Activated T-helper 1 cell treated with anti-CD3 and anti-CD28 coated beads, Interleukin-2, amount 50 U/mL, for 16 hours (primary cell): ENCODE data around the gene SELENOI.
"Not testable (repeated sequence)": the region's sequence is repeated elsewhere in the genome, so short reads cannot be mapped to it uniquely, and the experiment has no call there.

ENCODE experiments used
- DNase-seq, 2 donors: peaks; one replicate each; pipeline ENCODE4 v3.0.0-alpha.2; 2020; ENCODE audit warnings: low read depth in 1 of 2, low spot score in 1 of 2

Gene SELENOI

DNA sequence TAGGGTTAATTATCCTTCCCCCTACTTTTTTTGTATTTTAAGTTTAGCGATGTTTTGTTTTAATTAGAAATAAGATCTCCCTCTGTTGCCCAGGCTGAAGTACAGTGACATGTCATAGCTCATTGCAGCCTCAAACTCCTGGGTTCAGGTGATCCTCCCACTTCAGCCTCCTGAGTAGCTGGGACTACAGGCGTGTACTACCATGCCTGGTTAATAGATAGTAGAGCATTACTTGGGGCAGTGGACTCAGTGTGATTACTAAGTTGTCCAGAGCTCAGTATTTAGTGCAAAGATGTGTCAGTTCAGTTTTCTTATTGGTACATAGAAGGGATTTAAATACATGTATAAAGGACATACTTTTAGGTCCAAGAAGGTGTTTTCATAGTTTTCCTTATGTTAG is 10.2 kb downstream of the SELENOI start:
- no peak for DNase-seq

GRCh38 chr2:26356771-26357170 is 10.8 kb downstream of the SELENOI start:
- no peak for DNase-seq

DNA sequence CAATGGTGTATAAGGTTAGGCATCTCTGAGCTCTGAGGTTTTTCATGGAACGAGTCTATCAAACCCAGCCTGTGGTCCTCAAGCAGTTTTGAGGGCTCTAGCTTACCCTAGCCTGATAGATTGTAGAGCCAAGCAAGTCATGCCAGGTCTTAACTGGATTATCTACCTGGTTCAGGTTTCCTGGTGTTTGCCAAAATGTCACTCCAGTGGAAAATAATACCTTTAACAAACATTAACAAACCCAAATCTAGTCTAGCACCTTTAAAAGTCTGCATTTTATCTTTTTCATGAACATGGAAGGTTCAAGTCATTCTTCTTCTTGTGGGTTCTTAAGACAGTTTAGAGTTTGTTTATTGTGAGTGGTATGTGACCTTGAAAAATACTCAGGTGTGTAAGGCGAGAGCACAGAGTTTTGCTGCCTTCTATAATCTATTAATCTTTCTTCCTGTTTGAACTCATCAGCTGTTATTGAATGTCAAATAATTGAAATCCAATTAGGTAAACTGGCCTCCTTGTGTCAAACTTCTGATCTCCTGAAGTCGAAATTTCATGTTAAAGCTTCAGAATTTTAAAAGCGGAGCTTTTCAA is 14.0 kb downstream of the SELENOI start:
- no peak for DNase-seq

DNA sequence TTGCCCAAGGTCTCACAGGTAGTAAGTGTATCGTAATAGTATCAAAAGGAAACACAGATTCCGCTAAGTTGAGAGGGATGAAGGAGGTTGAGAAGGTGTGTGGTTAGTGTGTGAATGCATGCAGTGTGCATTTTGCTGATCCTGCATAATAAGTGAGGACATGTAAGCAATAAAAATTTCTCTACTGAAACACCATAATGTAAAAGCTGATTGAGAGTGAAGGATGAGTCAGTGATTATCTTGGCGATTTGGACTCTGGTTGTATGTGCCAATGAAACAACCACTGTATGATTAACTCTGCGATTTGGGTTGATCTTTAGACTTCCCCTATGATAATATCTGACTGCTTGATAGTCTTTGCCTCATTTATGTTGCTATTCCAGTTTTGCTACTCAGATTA is 17.4 kb downstream of the SELENOI start:
- no peak for DNase-seq

DNA sequence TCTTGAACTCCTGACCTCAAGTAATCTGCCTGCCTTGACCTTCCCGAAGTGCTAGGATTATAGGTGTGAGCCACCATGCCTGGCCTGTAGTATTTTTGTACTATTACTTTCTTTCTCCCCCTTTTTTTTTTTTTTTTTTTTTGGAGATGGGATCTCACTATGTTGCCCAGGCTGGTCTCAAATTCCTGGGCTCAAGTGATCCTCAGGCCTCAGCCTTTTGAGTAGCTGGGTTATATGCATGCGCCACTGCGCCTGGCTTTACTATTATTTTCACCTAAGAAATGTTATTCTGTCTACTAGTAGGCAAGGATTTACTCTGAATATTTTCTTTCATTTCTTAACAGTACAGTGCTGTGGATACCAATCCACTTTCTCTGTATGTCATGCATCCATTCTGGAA is 18.0 kb downstream of the SELENOI start:
- DNase-seq, result no peak

- no peak for DNase-seq
These were observed 18.7 kb downstream of the SELENOI start for GRCh38 chr2:26364669-26365068.

- no peak for DNase-seq
These were observed 21.0 kb downstream of the SELENOI start for GRCh38 chr2:26366957-26367356.

DNA sequence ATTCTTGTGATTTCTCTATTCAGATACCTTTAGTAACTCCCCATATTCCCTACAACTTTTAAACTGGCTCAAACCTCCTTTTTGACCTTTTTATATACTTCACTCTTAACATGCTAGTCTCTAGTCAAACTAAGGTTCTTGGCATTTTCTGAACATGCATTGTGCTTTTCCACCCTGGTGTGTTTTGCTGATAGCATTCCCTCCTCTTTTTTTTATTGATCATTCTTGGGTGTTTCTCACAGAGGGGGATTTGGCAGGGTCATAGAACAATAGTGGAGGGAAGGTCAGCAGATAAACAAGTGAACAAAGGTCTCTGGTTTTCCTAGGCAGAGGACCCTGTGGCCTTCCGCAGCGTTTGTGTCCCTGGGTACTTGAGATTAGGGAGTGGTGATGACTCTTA is 23.7 kb downstream of the SELENOI start:
- DNase-seq, result not testable (repeated sequence)

DNA sequence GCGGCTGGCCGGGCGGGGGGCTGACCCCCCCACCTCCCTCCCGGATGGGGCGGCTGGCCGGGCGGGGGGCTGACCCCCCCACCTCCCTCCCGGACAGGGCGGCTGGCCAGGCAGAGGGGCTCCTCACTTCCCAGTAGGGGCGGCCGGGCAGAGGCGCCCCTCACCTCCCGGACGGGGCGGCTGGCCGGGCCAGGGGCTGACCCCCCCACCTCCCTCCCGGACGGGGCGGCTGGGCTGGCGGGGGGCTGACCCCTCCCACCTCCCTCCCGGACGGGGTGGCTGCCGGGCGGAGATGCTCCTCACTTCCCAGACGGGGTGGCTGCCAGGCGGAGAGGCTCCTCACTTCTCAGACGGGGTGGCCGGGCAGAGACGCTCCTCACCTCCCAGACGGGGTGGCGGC is 25.0 kb downstream of the SELENOI start:
- DNase-seq, result not testable (repeated sequence)

- DNase-seq, result no peak
These were observed 30.9 kb downstream of the SELENOI start for GRCh38 chr2:26376799-26377198.

GRCh38 chr2:26380281-26380680 is 34.3 kb downstream of the SELENOI start:
- DNase-seq, result no peak

DNA sequence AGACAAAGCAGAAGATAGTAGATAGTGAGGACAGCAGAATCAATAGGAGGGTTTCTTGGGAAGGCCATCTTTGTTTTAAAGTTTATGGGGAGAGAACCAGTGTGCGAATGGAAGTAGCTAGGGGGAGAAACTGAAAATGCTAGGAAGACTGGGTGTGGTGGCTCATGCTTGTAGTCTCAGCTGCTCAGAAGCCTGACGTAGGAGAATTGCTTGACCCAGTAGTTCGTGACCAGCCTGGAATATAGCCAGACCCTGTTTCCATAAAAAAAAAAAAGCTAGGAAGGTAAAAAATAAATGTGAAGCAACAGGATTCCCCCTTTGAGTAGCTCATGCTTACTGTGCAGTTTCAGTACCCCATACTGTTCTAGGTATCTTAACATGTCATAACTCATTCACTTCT is 36.6 kb downstream of the SELENOI start:
- DNase-seq, result no peak

DNA sequence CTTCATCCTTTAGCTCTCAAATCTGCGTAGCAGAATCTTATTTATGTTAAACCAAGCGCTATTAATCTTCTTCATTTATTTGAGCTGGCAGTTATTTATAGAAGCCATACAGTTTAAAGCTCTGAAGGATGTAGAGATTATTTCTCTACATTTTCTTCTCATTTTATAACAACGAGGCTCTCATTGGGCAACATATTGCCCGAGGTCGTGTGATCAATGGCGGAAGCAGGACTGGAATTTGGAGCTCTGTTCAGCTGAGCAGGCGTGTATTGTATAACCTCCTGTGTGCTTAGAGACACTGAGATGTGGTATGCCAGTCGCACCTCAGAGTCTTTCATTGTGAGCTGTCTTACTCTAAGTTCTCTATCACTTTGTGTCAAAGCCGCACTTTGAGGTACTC is 38.2 kb downstream of the SELENOI start:
- DNase-seq, result no peak

DNA sequence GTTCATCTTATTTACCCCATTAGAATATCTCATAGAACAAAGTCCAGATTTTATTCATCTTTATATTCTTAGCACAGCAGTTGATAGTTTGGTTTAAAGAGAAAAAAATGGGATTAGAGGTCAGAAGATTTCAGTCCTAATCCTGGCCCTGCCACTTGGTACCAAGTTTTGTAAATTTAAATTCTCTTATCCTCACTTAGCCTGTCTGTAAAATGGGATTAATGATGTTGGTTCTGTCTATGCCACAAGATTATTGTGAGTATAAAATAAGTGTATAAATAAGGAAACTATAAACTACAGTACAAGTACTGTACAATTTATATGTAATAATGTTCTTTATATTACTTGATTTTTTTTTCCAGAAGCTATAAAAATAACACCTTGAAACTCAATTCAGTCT is 38.7 kb downstream of the SELENOI start:
- no peak for DNase-seq

- no peak for DNase-seq
These were observed 41.2 kb downstream of the SELENOI start for GRCh38 chr2:26387189-26387588.

DNA sequence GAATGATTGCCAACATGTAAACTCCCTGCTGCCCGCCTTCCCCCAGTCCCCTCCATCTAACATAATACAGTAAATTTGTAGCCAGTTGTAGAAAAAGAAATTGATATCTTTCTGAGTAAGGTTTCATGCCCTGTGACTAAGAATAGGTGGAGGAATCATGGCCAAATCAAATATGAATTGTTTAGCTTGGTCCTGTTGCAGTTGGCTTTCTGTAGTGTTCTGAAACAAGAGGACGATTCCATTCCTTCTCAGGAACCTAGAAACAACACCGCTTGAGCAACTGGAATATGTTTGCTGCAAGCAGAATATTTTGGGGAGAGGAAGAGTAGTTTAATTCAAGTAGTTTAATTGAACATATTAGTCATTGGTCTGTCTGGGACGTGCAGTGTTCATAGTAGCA is 48.8 kb downstream of the SELENOI start:
- no peak for DNase-seq

GRCh38 chr2:26395394-26395793 is 49.5 kb downstream of the SELENOI start:
- DNase-seq, result no peak

- DNase-seq, result peak in 1 of 2 donors; percentile 6
These were observed 50.9 kb downstream of the SELENOI start for GRCh38 chr2:26396734-26397298.

- no peak for DNase-seq
These were observed 53.9 kb downstream of the SELENOI start for GRCh38 chr2:26399771-26400376.

DNA sequence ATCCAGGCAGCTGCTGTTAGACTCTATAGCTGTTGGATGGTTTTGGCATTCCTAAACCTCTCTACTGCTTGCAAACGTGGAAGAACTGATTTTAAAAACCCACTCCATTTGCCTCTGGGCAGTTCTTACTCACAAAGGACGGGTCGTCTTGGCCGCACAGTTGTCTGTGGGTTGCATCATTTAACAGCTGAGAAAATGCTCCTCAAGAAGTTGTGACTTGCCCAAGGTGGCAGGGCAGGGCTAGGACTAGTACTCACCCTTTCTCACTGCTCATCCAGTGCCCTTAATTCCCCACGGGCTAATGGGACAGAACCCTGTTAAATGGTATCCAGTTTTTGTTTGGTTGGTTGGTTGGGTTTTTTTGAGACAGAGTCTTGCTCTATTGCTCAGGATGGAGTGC is 54.8 kb downstream of the SELENOI start:
- no peak for DNase-seq

GRCh38 chr2:26401739-26402541 is 56.0 kb downstream of the SELENOI start, which contains the start of gene DRC1:
Gene DRC1 (plus strand): TSS chr2:26401920. CDS start chr2:26401990, 70 bp downstream.
- no peak for DNase-seq

GRCh38 chr2:26407526-26407925 is 61.6 kb downstream of the SELENOI start:
- no peak for DNase-seq
